ENCODE data around the gene LIPC. TPM values are rescaled to one million over a fixed set of nuclear protein-coding genes. Genes with fewer than 3 reads are reported as not detected.

LIPC gene
- total RNA-seq, 5 donors from 2014 or later (not counting 1 experiment from before 2014, with no cell fraction given): 0.89 to 2.1 (median 1.5) TPM

DNA sequence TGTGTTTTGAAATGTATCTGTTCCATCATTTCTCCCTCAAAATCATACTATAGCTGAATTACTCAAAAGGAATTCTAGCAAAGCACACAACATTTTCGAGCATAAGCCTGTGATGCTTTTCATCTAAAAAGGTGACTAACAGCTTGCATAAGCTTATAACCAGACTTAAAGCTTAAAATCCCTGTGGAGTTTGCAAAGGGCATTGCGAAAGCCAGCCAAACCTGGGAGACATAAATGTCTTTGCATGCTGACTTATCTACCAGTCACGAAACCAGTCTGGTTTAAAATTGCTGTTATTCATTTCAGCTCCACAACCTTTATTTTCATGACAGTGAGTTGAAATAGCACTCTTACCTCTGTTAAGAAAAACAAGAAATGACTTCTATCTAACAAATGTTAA lies 35.6 kb upstream of the LIPC start:
- 64% methylated on average over 2 of the region's 3 CpGs for WGBS (ENCODE audit: insufficient coverage)

DNA sequence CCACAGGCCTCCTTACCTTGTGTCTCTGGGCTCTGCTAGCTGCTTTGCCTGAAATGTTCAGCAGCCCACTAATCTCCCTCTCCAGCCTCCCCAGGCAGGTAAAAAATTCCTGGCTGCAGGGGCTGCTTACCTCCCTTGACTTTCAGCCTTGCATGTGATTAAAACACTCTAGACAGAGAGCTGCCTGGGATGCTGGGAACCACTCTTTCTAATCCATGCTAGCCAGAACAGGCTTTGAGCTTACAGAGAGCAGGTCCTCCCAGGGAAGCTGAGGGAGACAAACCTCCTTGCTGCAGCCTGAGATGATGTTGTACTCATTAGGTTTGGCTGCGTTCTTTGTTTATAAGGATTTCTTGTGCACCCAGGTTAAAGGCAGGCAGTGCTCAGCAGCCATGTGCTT lies 33.7 kb upstream of the LIPC start:
- H3K27me3 Mint-ChIP-seq: peaks cover 0 to 3% of the 10 kb centered on the region in 2 donors
- no peaks in the 10 kb centered on the region for H3K9me3 Mint-ChIP-seq
- no peaks in the 10 kb centered on the region for H3K4me1 Mint-ChIP-seq
- ChIA-PET POLR2A (no interaction called here), CTCF (no interaction called here)
- no peak for DNase-seq
- no peak overlapping the region for H3K4me3 ChIP-seq (ENCODE audit: control insufficient read depth in 1 of 2, extremely low read depth in 1 of 2, low read length in 1 of 2)
- H3K36me3 Mint-ChIP-seq: no peaks in the 10 kb centered on the region
- no peak overlapping the region for H3K4me3 Mint-ChIP-seq
- H3K27me3 ChIP-seq (replicated peaks in 1 of 2; ENCODE audit: control insufficient read depth in 2 of 2, extremely low read depth in 1 of 2, insufficient read depth in 2 of 2, low read length in 1 of 2): peaks cover 0 to 13% of the 10 kb centered on the region in 2 experiments
- no peaks in the 10 kb centered on the region for H3K4me1 ChIP-seq (ENCODE audit: control insufficient read depth in 1 of 2, extremely low read depth in 1 of 2, insufficient read depth in 2 of 2, low read length in 2 of 2)
- H3K27ac ChIP-seq (ENCODE audit: low read length): no peak overlapping the region
- H3K36me3 ChIP-seq (ENCODE audit: control insufficient read depth in 2 of 2, extremely low read depth in 1 of 2, insufficient read depth in 1 of 2, low read length in 1 of 2): no peaks in the 10 kb centered on the region
- H3K9me3 ChIP-seq: no peaks in the 10 kb centered on the region
- H3K27ac Mint-ChIP-seq: no peak overlapping the region
- ATAC-seq (replicated peaks in 1 of 4): no peak
- 100% methylated on average over 1 of the region's 1 CpG for WGBS (ENCODE audit: insufficient coverage)

More for the DNA sequence above, 35.6 kb upstream of the LIPC start:
- ChIA-PET CTCF (no interaction called here), POLR2A (interaction anchor here in 1 of 2 donors (0.6 kb wide), 1 partner anchor 122 kb away, joined by 6 read pairs; no protein-coding TSS in a partner anchor)
- H3K36me3 ChIP-seq (ENCODE audit: control insufficient read depth in 2 of 2, extremely low read depth in 1 of 2, insufficient read depth in 1 of 2, low read length in 1 of 2): no peaks in the 10 kb centered on the region
- Mint-ChIP-seq H3K27me3 (peaks cover 0 to 3% of the 10 kb centered on the region in 2 donors), H3K36me3 (no peaks in the 10 kb centered on the region), H3K4me1 (no peaks in the 10 kb centered on the region), H3K27ac (no peak overlapping the region), H3K4me3 (no peak overlapping the region), H3K9me3 (no peaks in the 10 kb centered on the region)
- H3K4me3 ChIP-seq (ENCODE audit: control insufficient read depth in 1 of 2, extremely low read depth in 1 of 2, low read length in 1 of 2): no peak overlapping the region
- ATAC-seq (replicated peaks in 1 of 4) (no peak), DNase-seq (no peak)
- H3K27me3 ChIP-seq (replicated peaks in 1 of 2; ENCODE audit: control insufficient read depth in 2 of 2, extremely low read depth in 1 of 2, insufficient read depth in 2 of 2, low read length in 1 of 2): peaks cover 0 to 10% of the 10 kb centered on the region in 2 experiments
- H3K27ac ChIP-seq (ENCODE audit: low read length): no peak overlapping the region
- H3K4me1 ChIP-seq (ENCODE audit: control insufficient read depth in 1 of 2, extremely low read depth in 1 of 2, insufficient read depth in 2 of 2, low read length in 2 of 2): no peaks in the 10 kb centered on the region
- H3K9me3 ChIP-seq: no peaks in the 10 kb centered on the region

DNA sequence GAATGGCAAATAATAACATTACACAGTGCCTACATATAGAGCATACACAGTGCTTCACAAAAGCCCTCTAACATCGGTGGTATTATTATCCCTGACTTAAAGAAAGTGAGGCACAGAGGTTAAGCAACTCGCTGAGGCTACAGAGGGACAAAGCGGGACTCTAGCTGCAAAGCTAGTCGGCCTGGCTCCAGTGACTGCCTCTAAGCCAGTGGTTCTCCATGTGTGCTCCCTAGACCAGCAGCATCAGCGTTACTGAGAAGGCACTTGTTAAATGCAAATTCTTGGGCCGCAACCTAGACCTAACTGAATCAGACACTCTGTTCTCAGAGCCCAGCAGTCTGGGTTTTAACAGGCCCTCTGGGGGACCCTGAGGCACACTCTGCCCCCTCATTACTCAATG lies 33.1 kb upstream of the LIPC start:
- Mint-ChIP-seq H3K4me3 (no peak overlapping the region), H3K9me3 (no peaks in the 10 kb centered on the region), H3K27me3 (peaks cover 0 to 3% of the 10 kb centered on the region in 2 donors), H3K4me1 (no peaks in the 10 kb centered on the region), H3K27ac (no peak overlapping the region), H3K36me3 (no peaks in the 10 kb centered on the region)
- CTCF ChIA-PET: no interaction called here
- Histone ChIP-seq H3K36me3 (ENCODE audit: control insufficient read depth in 2 of 2, extremely low read depth in 1 of 2, insufficient read depth in 1 of 2, low read length in 1 of 2) (no peaks in the 10 kb centered on the region), H3K27me3 (replicated peaks in 1 of 2; ENCODE audit: control insufficient read depth in 2 of 2, extremely low read depth in 1 of 2, insufficient read depth in 2 of 2, low read length in 1 of 2) (peaks cover 0 to 13% of the 10 kb centered on the region in 2 experiments), H3K4me1 (ENCODE audit: control insufficient read depth in 1 of 2, extremely low read depth in 1 of 2, insufficient read depth in 2 of 2, low read length in 2 of 2) (no peaks in the 10 kb centered on the region), H3K27ac (ENCODE audit: low read length) (no peak overlapping the region), H3K9me3 (no peaks in the 10 kb centered on the region), H3K4me3 (ENCODE audit: control insufficient read depth in 1 of 2, extremely low read depth in 1 of 2, low read length in 1 of 2) (no peak overlapping the region)
- WGBS (ENCODE audit: insufficient coverage): 93% methylated on average over 6 of the region's 6 CpGs
- POLR2A ChIA-PET: no interaction called here
- ATAC-seq (replicated peaks in 1 of 4) (no peak), DNase-seq (no peak)

DNA sequence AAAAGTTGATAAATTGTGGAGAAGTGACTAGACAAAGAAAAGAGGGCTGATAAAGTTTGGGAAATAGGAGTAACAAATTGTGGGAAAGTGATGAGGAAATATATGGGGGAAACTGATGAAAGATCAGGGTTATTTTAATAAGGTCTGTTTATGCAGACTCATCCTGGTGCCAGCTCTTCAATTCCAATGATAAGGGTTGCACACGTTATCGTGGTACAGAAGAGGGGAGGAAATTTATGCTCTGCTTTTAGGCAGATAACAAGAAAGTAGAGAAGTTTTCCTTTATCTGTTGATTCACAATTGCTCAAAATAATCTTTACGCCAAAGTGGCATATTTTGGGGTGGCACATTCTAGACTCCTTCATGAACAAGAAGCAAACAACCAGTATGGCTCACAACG lies 32.1 kb upstream of the LIPC start:
- no peak overlapping the region for H3K4me3 Mint-ChIP-seq
- Histone ChIP-seq H3K4me3 (ENCODE audit: control insufficient read depth in 1 of 2, extremely low read depth in 1 of 2, low read length in 1 of 2) (no peak overlapping the region), H3K27me3 (replicated peaks in 1 of 2; ENCODE audit: control insufficient read depth in 2 of 2, extremely low read depth in 1 of 2, insufficient read depth in 2 of 2, low read length in 1 of 2) (peaks cover 0 to 13% of the 10 kb centered on the region in 2 experiments), H3K36me3 (ENCODE audit: control insufficient read depth in 2 of 2, extremely low read depth in 1 of 2, insufficient read depth in 1 of 2, low read length in 1 of 2) (no peaks in the 10 kb centered on the region), H3K4me1 (ENCODE audit: control insufficient read depth in 1 of 2, extremely low read depth in 1 of 2, insufficient read depth in 2 of 2, low read length in 2 of 2) (no peaks in the 10 kb centered on the region), H3K9me3 (no peaks in the 10 kb centered on the region), H3K27ac (ENCODE audit: low read length) (no peak overlapping the region)
- ATAC-seq (replicated peaks in 1 of 4) (no peak), DNase-seq (no peak)
- H3K36me3 Mint-ChIP-seq: no peaks in the 10 kb centered on the region
- H3K27ac Mint-ChIP-seq: no peak overlapping the region
- ChIA-PET CTCF (no interaction called here), POLR2A (no interaction called here)
- H3K27me3 Mint-ChIP-seq: peaks cover 0 to 3% of the 10 kb centered on the region in 2 donors
- WGBS (ENCODE audit: insufficient coverage): no CpG with 5 or more reads among the region's 4 CpGs
- H3K9me3 Mint-ChIP-seq: no peaks in the 10 kb centered on the region
- H3K4me1 Mint-ChIP-seq: no peaks in the 10 kb centered on the region

DNA sequence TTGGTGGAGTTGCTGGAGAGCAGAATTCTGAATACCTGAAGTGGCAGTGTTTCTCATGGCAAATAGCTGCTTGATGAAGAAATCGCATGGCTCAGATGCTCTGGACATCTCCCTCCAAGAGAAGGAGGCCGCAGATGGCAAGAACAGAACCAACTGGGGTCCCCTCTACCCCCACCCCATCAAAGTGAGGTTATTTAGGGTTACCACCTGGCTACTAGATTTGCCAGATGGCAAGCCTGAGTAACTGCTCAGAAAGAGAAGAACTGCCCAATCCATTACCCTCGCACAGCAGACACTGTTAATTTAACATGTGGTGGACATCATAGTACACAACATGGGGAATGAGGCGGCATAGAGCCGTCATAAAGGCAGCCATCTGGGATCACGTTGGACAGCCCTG lies 30.5 kb upstream of the LIPC start:
- ATAC-seq (replicated peaks in 1 of 4) (no peak), DNase-seq (no peak)
- Mint-ChIP-seq H3K4me1 (no peaks in the 10 kb centered on the region), H3K36me3 (no peaks in the 10 kb centered on the region), H3K4me3 (no peak overlapping the region), H3K27ac (no peak overlapping the region), H3K9me3 (no peaks in the 10 kb centered on the region), H3K27me3 (peaks cover 0 to 3% of the 10 kb centered on the region in 2 donors)
- peaks cover 0 to 13% of the 10 kb centered on the region in 2 experiments for H3K27me3 ChIP-seq (replicated peaks in 1 of 2; ENCODE audit: control insufficient read depth in 2 of 2, extremely low read depth in 1 of 2, insufficient read depth in 2 of 2, low read length in 1 of 2)
- 67% methylated on average over 3 of the region's 6 CpGs for WGBS (ENCODE audit: insufficient coverage)
- H3K36me3 ChIP-seq (ENCODE audit: control insufficient read depth in 2 of 2, extremely low read depth in 1 of 2, insufficient read depth in 1 of 2, low read length in 1 of 2): no peaks in the 10 kb centered on the region
- H3K27ac ChIP-seq (ENCODE audit: low read length): no peak overlapping the region
- no peaks in the 10 kb centered on the region for H3K4me1 ChIP-seq (ENCODE audit: control insufficient read depth in 1 of 2, extremely low read depth in 1 of 2, insufficient read depth in 2 of 2, low read length in 2 of 2)
- no peaks in the 10 kb centered on the region for H3K9me3 ChIP-seq
- ChIA-PET CTCF (no interaction called here), POLR2A (no interaction called here)
- no peak overlapping the region for H3K4me3 ChIP-seq (ENCODE audit: control insufficient read depth in 1 of 2, extremely low read depth in 1 of 2, low read length in 1 of 2)

DNA sequence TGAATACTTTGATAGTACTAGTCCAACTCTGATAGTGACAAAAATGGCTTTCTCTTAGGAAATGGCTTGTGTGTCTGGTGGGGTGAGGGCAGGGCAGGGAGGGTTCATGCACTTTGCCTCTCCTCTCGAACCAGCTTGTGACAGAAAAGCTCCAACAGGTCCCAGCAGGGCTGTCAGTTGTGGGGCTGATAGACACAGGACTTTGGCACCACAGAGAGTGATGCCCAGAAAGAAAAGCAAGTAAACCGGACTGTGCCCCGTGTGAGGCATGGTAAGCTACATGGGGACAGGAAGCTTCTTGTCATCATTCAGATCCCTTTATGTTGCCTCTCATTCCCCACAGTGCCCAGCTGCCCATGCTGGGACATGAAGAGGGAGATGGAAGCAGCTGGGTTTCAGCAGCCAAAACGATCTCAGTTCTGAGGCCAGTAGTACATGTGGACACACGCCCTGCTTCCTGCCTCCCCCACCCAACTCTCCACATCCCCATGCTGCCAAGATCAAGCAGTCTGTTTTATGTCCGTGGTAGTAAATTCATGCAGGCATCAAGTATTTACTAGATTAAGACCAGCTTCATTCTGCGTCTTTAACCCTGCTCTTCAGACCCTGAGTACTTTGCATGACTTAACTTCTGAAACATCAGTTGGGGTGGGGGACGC lies 29.7 kb upstream of the LIPC start:
- WGBS (ENCODE audit: insufficient coverage): 90% methylated on average over 4 of the region's 8 CpGs
- DNase-seq: no peak
- no peaks in the 10 kb centered on the region for H3K4me1 ChIP-seq (ENCODE audit: control insufficient read depth in 1 of 2, extremely low read depth in 1 of 2, insufficient read depth in 2 of 2, low read length in 2 of 2)
- Mint-ChIP-seq H3K27me3 (peaks cover 0 to 3% of the 10 kb centered on the region in 2 donors), H3K36me3 (no peaks in the 10 kb centered on the region), H3K27ac (no peak overlapping the region), H3K4me1 (no peaks in the 10 kb centered on the region), H3K9me3 (no peaks in the 10 kb centered on the region), H3K4me3 (no peak overlapping the region)
- no peaks in the 10 kb centered on the region for H3K9me3 ChIP-seq
- peaks cover 0 to 13% of the 10 kb centered on the region in 2 experiments for H3K27me3 ChIP-seq (replicated peaks in 1 of 2; ENCODE audit: control insufficient read depth in 2 of 2, extremely low read depth in 1 of 2, insufficient read depth in 2 of 2, low read length in 1 of 2)
- no peak overlapping the region for H3K27ac ChIP-seq (ENCODE audit: low read length)
- H3K4me3 ChIP-seq (ENCODE audit: control insufficient read depth in 1 of 2, extremely low read depth in 1 of 2, low read length in 1 of 2): no peak overlapping the region
- ChIA-PET POLR2A (interaction anchor here in 1 of 2 donors (0.5 kb wide), 1 partner anchor 320 kb away, joined by 4 read pairs; no protein-coding TSS in a partner anchor), CTCF (no interaction called here)
- no peaks in the 10 kb centered on the region for H3K36me3 ChIP-seq (ENCODE audit: control insufficient read depth in 2 of 2, extremely low read depth in 1 of 2, insufficient read depth in 1 of 2, low read length in 1 of 2)
- no peak for ATAC-seq (replicated peaks in 1 of 4)
